AG04450 (cell line): ENCODE measurements around the gene TAB2. TPM values are rescaled to one million over a fixed set of nuclear protein-coding genes. Genes with fewer than 3 reads are reported as not detected.
"Not testable (repeated sequence)": the region's sequence is repeated elsewhere in the genome, so short reads cannot be mapped to it uniquely, and the experiment has no call there.

Source experiments
- CTCF ChIA-PET: fragments of 300-600, 350-600 bp; formaldehyde crosslinking; extraction: SDS; loops from one replicate; lab custom pipeline; 2022; ENCODE audit warnings: antibody characterized with exemption, inconsistent platforms; lab: Charles Lee
- POLR2A ChIA-PET: fragments of 350-600 bp; formaldehyde crosslinking; extraction: SDS; loops from one replicate; lab custom pipeline; 2021; ENCODE audit warnings: antibody characterized with exemption, inconsistent platforms; lab: Yijun Ruan, JAX
- DNase-seq: peaks from one replicate; pipeline ENCODE4 v3.0.0-alpha.2; 2011; ENCODE audit warnings: low read depth, low spot score
- H3K27ac ChIP-seq: one replicate; pipeline ENCODE4 v1.5.1; 2012; ENCODE audit warnings: low read depth, low read length, control low read depth
- H3K27me3 ChIP-seq: one replicate; pipeline ENCODE4 v1.6.0; 2012; ENCODE audit warnings: low read length; ENCODE audit not compliant: control insufficient read depth, insufficient read depth
- H3K4me3 ChIP-seq: 2 replicates; pipeline ENCODE4 v1.5.1; 2011; ENCODE audit warnings: mild to moderate bottlenecking, low read depth, low read length, control low read depth
- H3K9me3 ChIP-seq: 2 replicates; pipeline ENCODE4 v1.5.1; 2012; ENCODE audit warnings: low read length; ENCODE audit not compliant: control insufficient read depth, insufficient read depth
- polyA plus RNA-seq: library from polyadenylated mRNA; depleted of rRNA; stranded (reverse); fragments of >200 nt; gene quantifications from 2 replicates; pipeline ENCODE4 v1.2.3, GENCODE V29; 2011
- TF ChIP-seq, protein P1 (sequence below): IDR thresholded peaks from 2 replicates; pipeline ENCODE4 v1.5.1; 2011; ENCODE audit warnings: low read depth, low read length, control low read depth, inconsistent platforms

Gene TAB2
- polyA plus RNA-seq, 1 experiment: 61.1 TPM

DNA sequence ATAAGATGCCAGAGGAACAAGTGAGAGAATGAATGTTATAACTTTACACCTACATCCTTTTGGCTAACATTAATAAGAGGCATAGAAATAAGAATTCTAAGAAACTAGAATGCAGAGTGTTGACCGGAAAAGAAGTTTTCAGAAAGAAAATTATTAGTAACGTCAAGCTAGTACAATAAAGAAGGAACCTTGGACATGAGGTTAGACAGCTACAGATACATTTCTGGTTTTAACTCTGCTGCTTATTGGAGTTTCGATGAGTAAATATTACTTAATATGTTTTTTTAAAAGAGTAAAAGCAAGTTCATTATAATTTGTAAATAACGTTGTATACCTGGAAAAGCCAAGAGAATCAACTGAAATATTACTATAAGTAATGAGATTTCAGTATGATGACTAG lies 22.7 kb downstream of the TAB2 start:
- TF ChIP-seq, protein P1, sequence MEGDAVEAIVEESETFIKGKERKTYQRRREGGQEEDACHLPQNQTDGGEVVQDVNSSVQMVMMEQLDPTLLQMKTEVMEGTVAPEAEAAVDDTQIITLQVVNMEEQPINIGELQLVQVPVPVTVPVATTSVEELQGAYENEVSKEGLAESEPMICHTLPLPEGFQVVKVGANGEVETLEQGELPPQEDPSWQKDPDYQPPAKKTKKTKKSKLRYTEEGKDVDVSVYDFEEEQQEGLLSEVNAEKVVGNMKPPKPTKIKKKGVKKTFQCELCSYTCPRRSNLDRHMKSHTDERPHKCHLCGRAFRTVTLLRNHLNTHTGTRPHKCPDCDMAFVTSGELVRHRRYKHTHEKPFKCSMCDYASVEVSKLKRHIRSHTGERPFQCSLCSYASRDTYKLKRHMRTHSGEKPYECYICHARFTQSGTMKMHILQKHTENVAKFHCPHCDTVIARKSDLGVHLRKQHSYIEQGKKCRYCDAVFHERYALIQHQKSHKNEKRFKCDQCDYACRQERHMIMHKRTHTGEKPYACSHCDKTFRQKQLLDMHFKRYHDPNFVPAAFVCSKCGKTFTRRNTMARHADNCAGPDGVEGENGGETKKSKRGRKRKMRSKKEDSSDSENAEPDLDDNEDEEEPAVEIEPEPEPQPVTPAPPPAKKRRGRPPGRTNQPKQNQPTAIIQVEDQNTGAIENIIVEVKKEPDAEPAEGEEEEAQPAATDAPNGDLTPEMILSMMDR: no peak
- POLR2A ChIA-PET: interaction anchor here (0.6 kb wide), 1 partner anchor 1833 kb away, joined by 4 read pairs; no protein-coding TSS in a partner anchor
- DNase-seq: no peak
- H3K27me3 ChIP-seq: no peaks in the 10 kb centered on the region
- no peak overlapping the region for H3K4me3 ChIP-seq
- H3K9me3 ChIP-seq: no peaks in the 10 kb centered on the region
- CTCF ChIA-PET: no interaction called here
- H3K27ac ChIP-seq: no peak overlapping the region

- no peaks in the 10 kb centered on the region for H3K27me3 ChIP-seq
- no peak overlapping the region for H3K27ac ChIP-seq
- ChIA-PET POLR2A (no interaction called here), CTCF (interaction anchor here (1.0 to 1.4 kb wide), 2 partner anchors 10 to 314 kb away, joined by 3 read pairs; no protein-coding TSS in a partner anchor)
- H3K9me3 ChIP-seq: no peaks in the 10 kb centered on the region
- DNase-seq: no peak
- no peak overlapping the region for H3K4me3 ChIP-seq
- TF ChIP-seq, protein P1: no peak
Measured at GRCh38 chr6:149342525-149342924, 25.0 kb downstream of the TAB2 start.

DNA sequence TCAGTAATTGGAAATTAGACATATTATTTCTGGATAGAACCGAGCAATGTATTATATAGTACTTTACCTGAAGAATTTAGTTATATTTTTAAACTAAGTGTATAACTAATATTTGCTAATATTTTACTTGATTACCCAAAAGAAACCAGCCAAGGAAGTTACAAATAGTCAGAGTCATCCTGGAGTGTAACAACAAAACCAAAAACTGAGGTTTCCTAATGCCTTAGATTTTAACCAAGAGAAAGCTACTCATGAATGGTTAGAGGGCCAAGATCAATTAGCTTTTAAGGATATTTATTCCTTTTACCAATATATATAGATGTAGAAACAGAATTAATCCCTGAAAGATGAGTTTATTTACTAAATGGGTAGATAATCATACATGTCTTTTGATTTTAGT lies 26.0 kb downstream of the TAB2 start:
- POLR2A ChIA-PET: no interaction called here
- TF ChIP-seq, protein P1: no peak

GRCh38 chr6:149346078-149346477 lies 28.6 kb downstream of the TAB2 start:
- Histone ChIP-seq H3K27me3 (no peaks in the 10 kb centered on the region), H3K4me3 (no peak overlapping the region), H3K9me3 (no peaks in the 10 kb centered on the region), H3K27ac (no peak overlapping the region)
- TF ChIP-seq, protein P1: no peak
- no peak for DNase-seq
- CTCF ChIA-PET: no interaction called here
- POLR2A ChIA-PET: interaction anchor here (1.3 kb wide), 1 partner anchor 11 kb away, joined by 4 read pairs; no protein-coding TSS in a partner anchor

More for the DNA sequence above, 26.0 kb downstream of the TAB2 start:
- CTCF ChIA-PET: no interaction called here
- no peaks in the 10 kb centered on the region for H3K27me3 ChIP-seq
- H3K9me3 ChIP-seq: no peaks in the 10 kb centered on the region
- H3K4me3 ChIP-seq: no peak overlapping the region
- H3K27ac ChIP-seq: no peak overlapping the region
- DNase-seq: no peak

DNA sequence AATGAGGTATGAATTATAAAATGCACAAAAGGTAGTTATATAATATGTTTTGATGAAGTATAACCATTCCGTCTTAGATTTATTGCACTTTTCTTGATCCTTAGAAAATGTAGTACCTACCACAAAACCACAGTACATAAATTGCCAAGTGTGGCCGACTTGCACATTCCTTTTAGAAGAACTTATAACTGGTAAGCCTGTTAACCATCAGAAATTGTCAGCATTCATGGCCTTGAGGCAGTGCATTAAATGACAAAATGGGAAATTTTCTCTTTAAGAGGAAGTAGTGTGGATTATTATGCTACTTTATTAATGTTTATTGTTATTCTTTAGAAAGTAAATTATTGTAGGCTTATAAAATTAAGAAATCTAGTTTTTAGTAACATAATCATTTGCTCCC lies 29.6 kb downstream of the TAB2 start:
- ChIA-PET CTCF (no interaction called here), POLR2A (no interaction called here)
- Histone ChIP-seq H3K27ac (no peak overlapping the region), H3K4me3 (no peak overlapping the region), H3K9me3 (no peaks in the 10 kb centered on the region), H3K27me3 (no peaks in the 10 kb centered on the region)
- no peak for DNase-seq
- TF ChIP-seq, protein P1: no peak

DNA sequence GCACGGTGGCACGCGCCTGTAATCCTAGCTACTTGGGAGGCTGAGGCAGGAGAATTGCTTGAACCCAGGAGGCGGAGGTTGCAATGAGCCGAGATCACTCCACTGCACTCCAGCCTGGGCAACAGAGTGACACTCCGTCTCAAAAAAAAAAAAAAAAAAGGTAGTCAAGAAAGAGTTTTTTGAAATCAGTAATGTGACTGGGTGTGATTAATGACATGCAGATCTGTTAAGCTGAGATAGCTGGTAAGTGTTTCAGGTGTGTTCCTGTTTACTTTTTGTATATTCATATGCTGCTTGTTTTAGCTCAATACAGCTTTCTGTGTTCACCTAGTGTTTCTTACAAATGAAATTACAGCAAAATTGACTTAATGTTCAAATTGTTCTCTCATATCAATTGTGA lies 31.8 kb downstream of the TAB2 start:
- POLR2A ChIA-PET, H3K4me3 ChIP-seq, H3K27me3 ChIP-seq, H3K27ac ChIP-seq, CTCF ChIA-PET, DNase-seq, H3K9me3 ChIP-seq: not testable (repeated sequence)
